ENCODE measurements around the gene OVOL1. TPM values are rescaled to one million over a fixed set of nuclear protein-coding genes. Genes with fewer than 3 reads are reported as not detected.

Gene OVOL1
- total and polyA plus RNA-seq, 2 of the 13 experiments (the other 11 are each of a cell fraction or from before 2014, with no cell fraction given) = 0.01 TPM; not detected in 1

DNA sequence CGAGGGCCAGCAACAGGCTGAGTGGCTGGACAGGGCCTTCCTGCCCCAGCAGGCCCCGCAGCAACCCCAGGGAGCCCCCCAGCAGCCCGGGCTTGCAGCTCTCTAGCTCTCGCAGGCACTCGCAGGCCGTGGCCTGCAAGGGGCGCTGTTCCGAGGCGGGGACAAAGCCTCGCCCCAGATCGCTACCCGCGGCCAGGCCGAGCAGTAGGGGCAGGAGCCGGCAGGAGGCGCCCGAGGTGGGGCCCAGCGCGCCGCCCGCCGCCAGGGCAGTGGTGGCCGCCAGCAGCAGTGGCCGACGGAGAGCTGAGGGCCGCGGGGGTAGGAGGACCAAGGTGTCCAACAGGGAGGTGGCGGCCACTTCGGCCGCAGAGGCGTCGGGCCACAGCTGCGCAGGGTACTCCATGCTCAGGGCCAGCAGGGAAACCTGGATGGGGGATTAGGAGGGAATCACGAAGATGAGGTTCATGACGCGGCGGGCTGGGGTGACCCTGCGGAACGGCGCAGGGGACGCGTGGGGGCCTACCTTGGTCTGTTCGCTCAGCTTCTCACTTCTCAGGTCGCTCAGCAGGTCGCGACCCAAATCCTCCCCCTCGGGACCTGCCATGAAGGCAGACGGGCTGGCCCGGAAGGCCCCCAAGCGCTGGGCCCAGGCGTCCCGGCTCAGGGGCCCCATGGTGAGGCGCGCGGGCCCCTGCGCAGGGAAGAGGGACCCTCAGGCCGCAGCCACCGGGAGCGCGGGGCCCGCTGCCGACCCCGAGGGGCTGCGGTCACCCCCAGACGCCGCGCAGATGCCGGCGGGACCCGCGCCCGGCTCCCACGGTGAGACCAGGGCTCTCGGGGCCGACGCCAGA, 6.7 kb upstream of the OVOL1 start (continued):
- TF ChIP-seq TOPORS (CRISPR knock-in tag; IDR thresholded peaks at IDR 0.05) = 0 out of 2 replicates have a peak, but pooled peaks have one; percentile 61
- peak; percentile 24; the same call in 1 of the 2 replicates for TF ChIP-seq ISL2 (CRISPR knock-in tag; IDR thresholded peaks at IDR 0.05)
- TF ChIP-seq, protein P1, sequence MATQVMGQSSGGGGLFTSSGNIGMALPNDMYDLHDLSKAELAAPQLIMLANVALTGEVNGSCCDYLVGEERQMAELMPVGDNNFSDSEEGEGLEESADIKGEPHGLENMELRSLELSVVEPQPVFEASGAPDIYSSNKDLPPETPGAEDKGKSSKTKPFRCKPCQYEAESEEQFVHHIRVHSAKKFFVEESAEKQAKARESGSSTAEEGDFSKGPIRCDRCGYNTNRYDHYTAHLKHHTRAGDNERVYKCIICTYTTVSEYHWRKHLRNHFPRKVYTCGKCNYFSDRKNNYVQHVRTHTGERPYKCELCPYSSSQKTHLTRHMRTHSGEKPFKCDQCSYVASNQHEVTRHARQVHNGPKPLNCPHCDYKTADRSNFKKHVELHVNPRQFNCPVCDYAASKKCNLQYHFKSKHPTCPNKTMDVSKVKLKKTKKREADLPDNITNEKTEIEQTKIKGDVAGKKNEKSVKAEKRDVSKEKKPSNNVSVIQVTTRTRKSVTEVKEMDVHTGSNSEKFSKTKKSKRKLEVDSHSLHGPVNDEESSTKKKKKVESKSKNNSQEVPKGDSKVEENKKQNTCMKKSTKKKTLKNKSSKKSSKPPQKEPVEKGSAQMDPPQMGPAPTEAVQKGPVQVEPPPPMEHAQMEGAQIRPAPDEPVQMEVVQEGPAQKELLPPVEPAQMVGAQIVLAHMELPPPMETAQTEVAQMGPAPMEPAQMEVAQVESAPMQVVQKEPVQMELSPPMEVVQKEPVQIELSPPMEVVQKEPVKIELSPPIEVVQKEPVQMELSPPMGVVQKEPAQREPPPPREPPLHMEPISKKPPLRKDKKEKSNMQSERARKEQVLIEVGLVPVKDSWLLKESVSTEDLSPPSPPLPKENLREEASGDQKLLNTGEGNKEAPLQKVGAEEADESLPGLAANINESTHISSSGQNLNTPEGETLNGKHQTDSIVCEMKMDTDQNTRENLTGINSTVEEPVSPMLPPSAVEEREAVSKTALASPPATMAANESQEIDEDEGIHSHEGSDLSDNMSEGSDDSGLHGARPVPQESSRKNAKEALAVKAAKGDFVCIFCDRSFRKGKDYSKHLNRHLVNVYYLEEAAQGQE (IDR thresholded peaks at IDR 0.05; ENCODE audit: borderline replicate concordance in 1 of 2, low read depth in 1 of 2, low read length in 2 of 2) = no peak
- TF ChIP-seq, protein P2, sequence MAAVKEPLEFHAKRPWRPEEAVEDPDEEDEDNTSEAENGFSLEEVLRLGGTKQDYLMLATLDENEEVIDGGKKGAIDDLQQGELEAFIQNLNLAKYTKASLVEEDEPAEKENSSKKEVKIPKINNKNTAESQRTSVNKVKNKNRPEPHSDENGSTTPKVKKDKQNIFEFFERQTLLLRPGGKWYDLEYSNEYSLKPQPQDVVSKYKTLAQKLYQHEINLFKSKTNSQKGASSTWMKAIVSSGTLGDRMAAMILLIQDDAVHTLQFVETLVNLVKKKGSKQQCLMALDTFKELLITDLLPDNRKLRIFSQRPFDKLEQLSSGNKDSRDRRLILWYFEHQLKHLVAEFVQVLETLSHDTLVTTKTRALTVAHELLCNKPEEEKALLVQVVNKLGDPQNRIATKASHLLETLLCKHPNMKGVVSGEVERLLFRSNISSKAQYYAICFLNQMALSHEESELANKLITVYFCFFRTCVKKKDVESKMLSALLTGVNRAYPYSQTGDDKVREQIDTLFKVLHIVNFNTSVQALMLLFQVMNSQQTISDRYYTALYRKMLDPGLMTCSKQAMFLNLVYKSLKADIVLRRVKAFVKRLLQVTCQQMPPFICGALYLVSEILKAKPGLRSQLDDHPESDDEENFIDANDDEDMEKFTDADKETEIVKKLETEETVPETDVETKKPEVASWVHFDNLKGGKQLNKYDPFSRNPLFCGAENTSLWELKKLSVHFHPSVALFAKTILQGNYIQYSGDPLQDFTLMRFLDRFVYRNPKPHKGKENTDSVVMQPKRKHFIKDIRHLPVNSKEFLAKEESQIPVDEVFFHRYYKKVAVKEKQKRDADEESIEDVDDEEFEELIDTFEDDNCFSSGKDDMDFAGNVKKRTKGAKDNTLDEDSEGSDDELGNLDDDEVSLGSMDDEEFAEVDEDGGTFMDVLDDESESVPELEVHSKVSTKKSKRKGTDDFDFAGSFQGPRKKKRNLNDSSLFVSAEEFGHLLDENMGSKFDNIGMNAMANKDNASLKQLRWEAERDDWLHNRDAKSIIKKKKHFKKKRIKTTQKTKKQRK (IDR thresholded peaks at IDR 0.05; ENCODE audit: low read length) = no peak
- TF ChIP-seq, protein P3, sequence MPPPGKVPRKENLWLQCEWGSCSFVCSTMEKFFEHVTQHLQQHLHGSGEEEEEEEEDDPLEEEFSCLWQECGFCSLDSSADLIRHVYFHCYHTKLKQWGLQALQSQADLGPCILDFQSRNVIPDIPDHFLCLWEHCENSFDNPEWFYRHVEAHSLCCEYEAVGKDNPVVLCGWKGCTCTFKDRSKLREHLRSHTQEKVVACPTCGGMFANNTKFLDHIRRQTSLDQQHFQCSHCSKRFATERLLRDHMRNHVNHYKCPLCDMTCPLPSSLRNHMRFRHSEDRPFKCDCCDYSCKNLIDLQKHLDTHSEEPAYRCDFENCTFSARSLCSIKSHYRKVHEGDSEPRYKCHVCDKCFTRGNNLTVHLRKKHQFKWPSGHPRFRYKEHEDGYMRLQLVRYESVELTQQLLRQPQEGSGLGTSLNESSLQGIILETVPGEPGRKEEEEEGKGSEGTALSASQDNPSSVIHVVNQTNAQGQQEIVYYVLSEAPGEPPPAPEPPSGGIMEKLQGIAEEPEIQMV (CRISPR knock-in tag; IDR thresholded peaks at IDR 0.05; ENCODE audit: low read depth) = no peak
- TF ChIP-seq PAF1 (CRISPR knock-in tag; IDR thresholded peaks at IDR 0.05) = no peak
- TF ChIP-seq, protein P4, sequence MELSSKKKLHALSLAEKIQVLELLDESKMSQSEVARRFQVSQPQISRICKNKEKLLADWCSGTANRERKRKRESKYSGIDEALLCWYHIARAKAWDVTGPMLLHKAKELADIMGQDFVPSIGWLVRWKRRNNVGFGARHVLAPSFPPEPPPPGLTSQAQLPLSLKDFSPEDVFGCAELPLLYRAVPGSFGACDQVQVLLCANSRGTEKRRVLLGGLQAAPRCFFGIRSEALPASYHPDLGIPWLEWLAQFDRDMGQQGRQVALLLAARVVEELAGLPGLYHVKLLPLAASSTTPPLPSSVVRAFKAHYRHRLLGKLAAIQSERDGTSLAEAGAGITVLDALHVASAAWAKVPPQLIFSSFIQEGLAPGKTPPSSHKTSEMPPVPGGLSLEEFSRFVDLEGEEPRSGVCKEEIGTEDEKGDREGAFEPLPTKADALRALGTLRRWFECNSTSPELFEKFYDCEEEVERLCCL (CRISPR knock-in tag; IDR thresholded peaks at IDR 0.05; ENCODE audit: borderline replicate concordance) = no peak
- TF ChIP-seq SIN3B (IDR thresholded peaks at IDR 0.05; ENCODE audit: low read length) = no peak
- no peak for TF ChIP-seq ZNF670 (CRISPR knock-in tag; IDR thresholded peaks at IDR 0.05; ENCODE audit: borderline replicate concordance)
- TF ChIP-seq, protein P5, sequence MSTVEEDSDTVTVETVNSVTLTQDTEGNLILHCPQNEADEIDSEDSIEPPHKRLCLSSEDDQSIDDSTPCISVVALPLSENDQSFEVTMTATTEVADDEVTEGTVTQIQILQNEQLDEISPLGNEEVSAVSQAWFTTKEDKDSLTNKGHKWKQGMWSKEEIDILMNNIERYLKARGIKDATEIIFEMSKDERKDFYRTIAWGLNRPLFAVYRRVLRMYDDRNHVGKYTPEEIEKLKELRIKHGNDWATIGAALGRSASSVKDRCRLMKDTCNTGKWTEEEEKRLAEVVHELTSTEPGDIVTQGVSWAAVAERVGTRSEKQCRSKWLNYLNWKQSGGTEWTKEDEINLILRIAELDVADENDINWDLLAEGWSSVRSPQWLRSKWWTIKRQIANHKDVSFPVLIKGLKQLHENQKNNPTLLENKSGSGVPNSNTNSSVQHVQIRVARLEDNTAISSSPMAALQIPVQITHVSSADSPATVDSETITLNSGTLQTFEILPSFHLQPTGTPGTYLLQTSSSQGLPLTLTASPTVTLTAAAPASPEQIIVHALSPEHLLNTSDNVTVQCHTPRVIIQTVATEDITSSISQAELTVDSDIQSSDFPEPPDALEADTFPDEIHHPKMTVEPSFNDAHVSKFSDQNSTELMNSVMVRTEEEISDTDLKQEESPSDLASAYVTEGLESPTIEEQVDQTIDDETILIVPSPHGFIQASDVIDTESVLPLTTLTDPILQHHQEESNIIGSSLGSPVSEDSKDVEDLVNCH (CRISPR knock-in tag; IDR thresholded peaks at IDR 0.05) = no peak
- TF ChIP-seq ZNF160 (CRISPR knock-in tag; IDR thresholded peaks at IDR 0.05) = no peak
- TF ChIP-seq, protein P6, sequence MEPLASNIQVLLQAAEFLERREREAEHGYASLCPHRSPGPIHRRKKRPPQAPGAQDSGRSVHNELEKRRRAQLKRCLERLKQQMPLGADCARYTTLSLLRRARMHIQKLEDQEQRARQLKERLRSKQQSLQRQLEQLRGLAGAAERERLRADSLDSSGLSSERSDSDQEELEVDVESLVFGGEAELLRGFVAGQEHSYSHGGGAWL (CRISPR knock-in tag; IDR thresholded peaks at IDR 0.05) = peak; percentile 50; the same call in 1 of the 2 replicates

Measured in HepG2 (cell line).